Right lung (tissue), 5 donors: ENCODE measurements around the gene PREP. TPM values are rescaled to one million over a fixed set of nuclear protein-coding genes. Genes with fewer than 3 reads are reported as not detected.

ENCODE experiments used
- DNase-seq, 2 donors: peaks; one replicate each; pipeline ENCODE4 v3.0.0-alpha.2; 2013
- polyA plus RNA-seq, 5 donors: library from polyadenylated mRNA; unstranded; fragments of 120-200 nt; gene quantifications; one replicate each; pipeline versions ENCODE4 v1.2.1 to v1.2.3, GENCODE V29; 2013; ENCODE audit warnings: inconsistent platforms in 1 of 5, low replicate concordance in 1 of 5; ENCODE audit not compliant: insufficient read length in 5 of 5, insufficient read depth in 1 of 5

Gene PREP
- polyA plus RNA-seq, 5 donors = 33.2 to 39.5 (median 37.5) TPM

DNA sequence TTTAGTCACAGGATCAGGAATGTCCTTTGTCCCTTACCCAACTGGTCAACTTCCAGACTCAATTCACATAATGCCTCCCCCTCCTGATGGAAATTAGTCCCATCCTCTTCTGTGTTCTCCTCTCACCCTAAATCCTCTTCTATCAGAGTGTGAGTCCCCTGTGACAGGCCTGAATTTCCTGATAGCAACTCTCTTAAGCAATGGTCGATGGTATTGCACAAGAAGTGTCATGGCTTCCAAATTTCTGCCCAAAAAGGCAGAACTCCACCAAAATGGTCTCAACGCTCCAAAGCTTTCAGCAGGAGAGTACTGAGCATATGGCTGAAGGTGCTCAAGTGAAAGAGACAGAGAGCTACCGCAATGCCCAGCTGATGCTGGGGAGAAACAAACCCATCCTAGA lies 2.4 kb downstream of the PREP start:
- DNase-seq = no peak

DNA sequence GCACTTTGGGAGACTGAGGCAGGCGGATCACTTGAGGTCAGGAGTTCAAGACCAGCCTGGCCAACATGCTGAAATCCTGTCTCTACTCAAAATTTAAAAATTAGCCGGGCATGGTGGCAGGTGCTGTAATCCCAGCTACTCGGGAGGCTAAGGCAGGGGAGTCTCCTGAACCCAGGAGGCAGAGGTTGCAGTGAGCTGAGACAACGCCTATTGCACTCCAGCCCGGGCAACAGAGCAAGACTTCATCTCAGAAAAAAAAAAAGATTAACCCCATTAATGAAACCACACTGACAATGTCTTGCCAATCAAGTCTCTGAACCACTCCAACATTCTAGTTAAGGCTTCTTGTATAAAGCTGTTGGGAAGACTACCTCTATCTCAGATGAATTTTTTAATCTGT lies 4.0 kb downstream of the PREP start:
- no peak for DNase-seq

DNA sequence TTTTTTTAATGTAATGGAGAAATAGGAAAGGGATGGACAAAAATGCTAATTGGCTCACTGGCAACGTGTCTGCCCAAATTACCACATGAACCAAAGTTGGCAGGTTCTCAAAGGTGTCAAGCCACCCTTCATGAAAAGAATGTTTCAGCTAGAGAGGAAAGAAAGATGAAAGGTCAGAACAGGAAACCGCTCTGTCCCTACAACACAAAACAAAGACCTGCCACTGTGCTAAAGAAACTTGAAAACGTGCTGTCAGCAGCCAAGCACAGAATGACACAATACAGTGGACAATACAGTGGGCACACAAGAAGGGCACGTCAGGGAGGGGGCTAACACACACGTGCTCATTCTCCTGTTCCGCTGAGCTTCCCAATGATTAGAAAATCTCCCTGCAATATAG lies 4.9 kb downstream of the PREP start:
- DNase-seq = no peak

DNA sequence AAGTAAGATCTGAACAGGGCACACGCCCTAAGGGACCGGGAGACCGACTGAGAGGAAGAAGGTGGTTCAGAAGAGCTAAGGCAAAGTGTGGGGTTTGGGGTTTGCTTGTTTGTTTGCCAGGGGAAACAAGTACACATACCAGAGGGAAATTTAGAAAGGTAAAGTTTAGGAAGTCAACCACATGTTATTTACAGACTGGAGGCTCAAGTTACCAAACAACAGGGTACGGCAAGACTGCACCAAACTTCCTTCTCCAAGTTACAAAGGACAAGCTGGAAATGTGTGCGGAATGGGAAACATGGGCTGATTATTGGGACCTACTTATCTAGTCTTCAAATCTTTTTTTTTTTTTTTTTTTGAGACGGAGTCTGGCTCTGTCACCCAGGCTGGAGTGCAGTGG lies 11.2 kb downstream of the PREP start:
- no peak for DNase-seq

DNA sequence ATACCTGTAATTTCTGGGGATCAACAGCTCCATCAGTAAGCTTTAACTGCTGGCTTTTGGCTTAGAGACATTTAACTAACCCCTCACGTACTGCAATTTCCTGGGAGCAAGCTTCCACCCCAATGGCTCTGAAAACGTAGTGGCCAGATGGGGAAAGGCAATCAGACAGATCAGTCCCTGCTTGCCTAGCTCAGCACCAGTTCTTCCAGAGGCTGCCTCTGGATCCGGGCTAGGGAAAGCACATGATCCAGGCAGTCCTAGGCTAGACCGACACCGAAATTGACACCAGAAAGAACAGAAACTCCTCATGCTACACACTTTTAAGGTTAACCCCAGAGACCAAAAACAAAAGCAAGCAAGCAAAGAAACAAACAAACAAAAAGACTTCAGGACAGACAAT lies 13.3 kb downstream of the PREP start:
- no peak for DNase-seq

DNA sequence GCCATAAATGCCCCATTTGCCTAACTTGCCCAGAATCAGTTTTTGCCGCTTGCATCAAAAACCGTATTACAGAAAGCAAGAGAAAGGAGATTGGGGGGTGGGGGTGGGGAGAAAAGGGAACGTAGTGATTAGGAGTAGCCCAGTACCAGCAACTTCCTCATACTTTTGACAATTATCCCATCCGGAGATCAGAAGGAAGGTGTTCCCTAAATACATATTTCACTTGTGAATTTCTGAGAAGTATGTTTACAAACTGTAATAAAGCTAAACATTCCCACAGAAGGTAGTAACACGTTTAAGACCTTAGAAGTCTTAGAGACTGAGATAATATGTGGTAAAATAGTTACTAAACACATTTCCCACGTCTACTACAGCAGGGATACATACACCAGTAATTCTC lies 14.5 kb downstream of the PREP start:
- DNase-seq = no peak

DNA sequence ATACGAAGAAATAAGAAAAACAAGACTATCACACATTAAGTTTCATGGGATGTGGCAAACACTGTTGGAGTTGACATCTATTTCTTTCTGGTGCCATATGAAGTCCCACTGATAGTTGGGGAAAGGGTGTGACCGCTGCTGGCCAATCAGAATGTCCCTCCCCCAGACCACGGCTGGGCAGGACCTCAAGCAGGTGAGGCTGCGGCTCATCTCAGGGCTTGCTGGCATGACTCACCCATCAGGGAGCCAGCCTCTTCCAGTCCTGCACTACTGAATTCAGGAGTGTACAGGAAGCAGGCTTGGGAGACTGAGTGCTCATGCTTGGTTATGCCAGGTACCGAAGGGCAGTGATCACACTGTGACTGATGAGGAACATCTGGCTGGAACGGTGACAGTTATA lies 18.9 kb downstream of the PREP start:
- no peak for DNase-seq

DNA sequence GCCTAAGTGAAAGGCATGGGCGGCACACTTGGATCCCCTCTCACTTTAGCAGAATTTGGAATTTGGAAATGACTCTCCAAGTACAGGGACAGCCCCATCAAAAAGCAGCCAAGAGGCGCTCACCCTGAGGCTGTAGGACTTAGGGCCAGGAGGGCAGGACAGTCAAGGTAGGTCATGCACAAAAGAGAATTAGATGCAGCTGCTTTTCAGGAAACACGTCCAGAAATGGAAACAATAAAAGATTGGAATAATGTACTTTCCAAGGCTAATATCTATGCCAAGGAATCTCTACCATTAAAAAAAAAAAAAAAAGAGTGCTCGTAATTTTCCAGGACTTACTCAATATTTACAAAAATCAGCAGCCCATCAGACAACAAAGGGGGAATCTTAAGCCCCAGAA lies 19.9 kb downstream of the PREP start:
- DNase-seq = no peak

DNA sequence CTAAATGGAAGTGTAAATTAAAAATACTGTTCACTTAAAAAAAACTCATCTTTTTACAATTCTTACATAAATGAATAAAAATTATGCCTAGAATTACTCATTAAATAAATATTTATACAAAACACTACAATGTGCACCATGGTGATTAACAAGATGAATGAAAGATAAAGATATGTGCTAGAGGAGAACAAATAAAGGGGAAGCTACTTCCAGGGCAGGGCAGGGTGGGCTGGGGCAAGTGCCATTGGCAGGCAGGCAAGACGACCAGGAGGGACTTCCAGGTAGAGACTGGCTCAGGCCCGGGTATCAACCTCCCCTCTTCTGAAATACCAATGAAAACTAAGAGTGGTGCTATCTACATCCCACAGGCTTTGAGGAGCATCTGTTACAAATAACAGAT lies 20.4 kb downstream of the PREP start:
- DNase-seq = no peak

DNA sequence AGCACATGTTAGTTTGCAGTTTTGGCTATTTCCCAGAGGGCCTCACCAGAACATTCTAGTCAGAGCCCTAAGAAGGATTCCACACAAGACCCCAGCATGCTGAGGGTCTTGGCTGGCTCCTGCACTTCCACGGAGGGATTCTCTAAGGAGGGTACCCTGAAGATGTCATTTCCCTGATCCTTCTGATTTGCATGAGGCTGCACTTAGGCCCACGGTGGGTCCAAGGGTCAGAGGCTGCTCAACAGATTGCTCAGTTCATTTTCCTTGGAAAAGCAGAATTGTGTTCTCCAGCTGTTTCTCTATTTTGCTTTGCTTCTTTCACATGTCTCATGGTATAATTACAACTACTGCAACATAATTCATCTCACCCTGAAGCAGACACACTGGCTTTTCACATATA lies 22.2 kb downstream of the PREP start:
- no peak for DNase-seq

DNA sequence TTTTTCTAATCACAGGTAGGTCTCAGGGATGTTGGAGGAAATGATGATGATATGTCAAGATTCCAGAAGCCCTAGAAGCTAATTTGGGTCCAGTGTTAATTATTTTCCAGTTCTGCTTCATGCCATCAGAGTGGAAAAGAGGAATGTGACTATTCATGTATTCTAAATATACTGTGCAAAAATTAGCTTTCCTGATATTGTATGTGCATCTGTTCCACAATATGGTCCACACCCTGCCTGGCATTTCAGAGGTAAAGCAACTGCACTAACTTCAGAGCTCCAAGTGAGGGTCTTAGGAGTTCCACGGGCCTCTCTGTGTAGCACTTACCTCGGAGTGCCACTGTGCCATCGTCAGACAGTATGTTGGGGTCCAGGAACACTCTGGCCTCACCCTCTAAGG lies 27.1 kb downstream of the PREP start:
- no peak for DNase-seq

DNA sequence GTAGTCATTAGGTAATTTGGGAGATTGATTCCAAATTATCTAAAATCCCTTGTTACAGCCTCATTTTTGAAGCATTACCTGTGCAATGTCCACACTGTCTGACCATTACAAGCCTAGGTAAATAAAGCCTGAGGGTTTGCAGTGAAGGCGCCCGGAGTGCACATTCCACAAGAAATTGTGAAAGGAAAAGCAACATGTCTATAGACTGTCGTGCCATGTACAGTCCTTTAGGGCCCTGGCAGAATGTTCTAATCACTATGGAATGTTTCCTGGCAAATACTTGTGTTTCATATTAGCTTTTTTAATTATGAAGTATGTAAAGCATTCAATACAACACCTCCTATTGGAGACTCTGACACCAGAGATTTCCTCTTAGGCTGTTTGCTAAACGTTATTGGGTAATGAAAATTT lies 28.9 kb downstream of the PREP start:
- peak; percentile 18 to 19 for DNase-seq

DNA sequence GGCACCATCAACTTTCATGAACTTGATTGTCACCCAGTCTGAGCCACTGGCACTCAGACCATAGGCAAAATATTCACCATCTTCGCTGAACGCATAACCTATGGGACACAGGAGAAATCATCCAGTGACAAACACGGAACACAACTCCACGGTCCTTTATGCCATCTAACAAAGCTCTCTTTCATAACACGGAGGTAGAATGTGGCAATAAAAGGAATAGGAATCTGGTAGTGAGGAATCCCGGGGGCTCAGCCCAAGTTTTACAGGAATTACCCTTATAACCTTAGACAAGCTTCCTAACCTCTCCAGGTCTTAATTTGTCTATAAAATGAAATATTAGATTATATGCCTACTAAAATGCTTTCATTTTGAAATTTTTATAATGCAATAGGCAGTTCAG lies 29.4 kb downstream of the PREP start:
- no peak for DNase-seq

DNA sequence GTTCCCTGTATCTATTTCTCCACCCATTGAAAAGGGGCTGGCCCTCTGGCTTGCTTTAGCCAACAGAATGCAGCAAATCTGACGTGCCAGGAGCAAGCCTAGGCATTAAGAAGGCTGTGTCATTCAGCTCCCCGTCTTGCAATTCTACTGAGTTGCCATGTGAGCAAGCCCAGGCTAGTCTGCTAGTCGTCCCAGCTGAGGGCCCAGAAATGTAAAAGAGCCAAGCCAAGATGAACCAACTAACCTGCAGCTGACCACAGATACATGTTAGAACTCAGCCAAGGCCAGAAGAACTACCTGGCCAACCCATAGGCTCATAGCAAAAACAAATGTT lies 30.1 kb downstream of the PREP start:
- no peak for DNase-seq

DNA sequence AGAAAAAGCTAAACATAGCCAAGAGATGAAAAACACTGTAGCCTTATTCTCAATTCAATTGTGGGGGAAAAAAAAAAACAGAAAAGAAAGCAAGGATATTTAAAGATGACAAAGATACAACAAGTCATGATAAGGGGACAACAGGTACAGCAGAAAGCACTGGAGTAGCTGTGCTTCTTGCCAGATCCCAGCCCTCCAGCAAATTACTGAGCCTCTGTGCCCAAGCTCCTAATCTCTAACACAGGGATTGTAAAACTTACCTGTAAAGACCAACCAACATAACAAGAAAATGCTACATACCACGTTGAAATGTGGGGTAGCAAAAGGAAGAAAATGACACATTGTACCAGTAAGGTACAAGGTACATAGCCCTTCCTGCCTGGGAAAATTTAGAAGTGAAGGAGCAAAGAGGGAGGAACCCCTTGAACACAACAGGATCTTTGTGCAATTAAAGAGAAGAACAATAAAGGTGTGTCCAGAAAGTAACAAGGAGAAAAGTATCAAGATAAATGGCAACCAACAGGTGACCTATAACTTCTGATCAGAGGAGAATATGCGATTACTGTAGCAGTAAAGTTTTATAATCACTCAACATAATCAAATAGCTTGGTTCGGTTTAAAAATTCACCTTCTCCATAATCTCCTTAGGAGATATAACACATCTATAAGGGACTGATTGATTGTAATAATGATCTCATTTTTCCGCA lies 30.6 kb downstream of the PREP start:
- DNase-seq = no peak

DNA sequence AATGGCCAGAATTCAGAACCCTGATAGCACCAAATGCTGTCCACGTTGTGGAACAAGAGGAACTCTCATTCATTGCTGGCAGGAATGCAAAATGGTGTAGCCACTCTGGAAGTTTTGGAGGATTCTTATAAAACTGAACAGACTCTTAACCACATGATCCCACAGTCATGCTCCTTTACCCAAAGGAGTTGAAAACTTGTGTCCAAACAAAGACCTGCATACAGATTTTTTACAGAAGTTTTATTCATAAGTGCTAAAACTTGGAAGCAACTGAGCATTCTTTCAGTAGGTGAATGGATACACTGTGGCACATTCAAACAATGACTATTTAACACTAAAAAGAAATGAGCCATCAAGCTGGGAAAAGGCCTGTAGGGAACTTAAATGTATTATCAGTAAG lies 32.5 kb downstream of the PREP start:
- no peak for DNase-seq

DNA sequence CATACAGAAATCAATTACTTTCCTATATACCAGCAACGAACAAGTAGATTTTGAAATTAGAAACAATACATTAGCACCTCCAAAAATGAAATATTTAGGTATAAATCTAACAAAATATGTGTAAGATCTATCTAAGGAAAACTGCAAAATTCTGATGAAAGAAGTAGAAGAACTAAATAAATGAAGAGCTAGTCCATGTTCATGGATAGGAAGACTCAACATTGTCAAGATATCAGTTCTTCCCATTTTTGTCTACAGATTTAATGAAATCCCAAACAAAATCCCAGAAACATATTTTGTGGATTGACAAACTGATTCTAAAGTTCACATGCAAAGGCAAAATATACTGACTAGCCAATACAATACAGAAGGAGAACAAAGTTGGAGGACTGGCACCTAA lies 33.7 kb downstream of the PREP start:
- DNase-seq = no peak

DNA sequence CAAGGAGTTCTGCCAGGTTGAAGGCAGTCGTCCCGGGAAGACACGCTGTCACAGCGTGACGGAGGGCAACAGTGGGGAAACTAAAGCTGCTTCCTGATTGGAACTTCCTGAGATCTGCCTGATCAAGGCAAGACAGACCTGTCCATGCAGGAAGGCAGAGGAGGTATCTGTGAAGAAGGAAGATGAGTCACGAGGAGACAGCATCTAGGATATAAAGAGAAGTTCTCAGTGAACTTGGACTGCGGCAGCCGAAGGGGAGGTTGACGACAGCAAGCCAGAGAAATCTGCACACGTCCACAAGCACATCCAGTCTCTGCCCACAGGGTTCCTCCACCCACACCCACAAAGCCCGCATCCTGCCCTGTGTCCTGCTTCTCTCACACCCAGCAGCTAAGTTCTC lies 38.6 kb downstream of the PREP start:
- DNase-seq = no peak

DNA sequence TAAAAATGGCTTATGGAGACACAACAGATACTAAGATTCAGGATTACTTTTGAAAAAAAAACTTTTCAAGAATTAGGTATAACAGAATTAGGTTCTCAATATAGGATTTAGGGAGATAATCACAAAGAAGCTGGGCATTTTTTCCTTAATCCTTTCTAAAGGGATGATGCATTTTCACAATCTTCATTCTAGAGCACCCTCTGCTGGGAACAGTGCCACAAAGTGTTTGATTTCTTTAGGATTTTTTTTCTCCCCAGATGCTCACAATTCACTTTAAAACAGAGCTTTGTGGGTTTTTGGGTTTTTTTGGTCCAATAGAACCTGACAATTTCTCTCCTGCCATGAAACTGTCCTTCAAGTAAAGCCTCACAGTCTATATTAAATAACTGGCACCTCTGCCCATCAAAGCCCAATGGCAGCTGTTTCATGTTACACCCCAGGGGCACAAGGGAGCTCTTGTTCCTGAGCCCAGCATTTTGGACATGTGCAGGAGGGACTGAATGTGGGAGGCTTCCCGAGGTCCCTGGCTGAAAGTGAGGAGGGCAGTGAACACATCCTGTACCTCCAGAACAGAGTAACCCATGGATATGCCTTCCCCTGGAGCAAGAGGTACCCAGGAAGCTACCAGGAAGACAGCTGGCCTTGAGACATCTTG lies 39.7 kb downstream of the PREP start:
- DNase-seq = no peak

DNA sequence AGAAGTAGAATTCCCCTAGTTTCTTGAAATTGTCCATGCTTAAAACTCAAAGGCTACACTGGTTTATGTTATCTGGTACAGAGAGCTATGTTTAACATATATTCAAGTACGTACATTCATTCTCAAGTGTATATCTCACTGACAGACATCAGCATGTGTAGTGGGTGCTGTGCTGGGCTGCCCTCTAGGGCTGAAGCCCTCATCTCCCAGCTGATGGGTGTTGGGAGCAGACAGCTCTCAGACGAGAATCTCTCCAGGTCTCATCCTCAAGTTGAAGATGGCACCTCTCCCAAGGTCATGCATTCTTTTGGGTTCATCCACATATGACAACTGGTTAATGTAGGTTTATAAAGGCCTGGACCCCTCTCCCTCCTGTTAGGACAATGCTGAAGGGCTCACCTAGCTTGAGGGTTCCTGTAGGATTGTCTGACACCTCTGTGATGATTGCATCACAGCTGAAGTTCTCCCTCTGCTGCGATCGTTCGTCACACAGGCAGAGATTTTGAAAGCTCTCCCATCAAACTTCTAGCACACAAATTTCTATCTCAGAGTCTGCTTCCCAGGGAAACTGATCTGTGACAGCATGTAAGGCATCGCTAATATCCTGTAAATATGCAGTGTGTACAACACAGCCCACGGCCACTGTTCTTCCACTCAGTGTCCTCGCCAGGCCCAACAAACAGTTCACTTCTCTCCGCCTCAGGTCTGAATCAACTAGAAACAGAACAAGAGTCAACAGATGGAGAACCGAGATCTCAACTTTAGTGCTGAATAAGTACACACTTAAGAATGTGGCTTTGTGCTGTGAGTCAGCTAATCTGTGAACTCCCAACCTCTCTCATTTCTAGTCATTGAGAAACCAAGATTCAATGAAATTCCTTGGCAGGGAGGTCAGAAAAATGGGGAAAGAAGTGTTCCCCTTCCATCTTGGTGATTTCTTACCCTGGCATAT lies 43.2 kb downstream of the PREP start:
- DNase-seq = peak in 1 of 2 donors; percentile 11

DNA sequence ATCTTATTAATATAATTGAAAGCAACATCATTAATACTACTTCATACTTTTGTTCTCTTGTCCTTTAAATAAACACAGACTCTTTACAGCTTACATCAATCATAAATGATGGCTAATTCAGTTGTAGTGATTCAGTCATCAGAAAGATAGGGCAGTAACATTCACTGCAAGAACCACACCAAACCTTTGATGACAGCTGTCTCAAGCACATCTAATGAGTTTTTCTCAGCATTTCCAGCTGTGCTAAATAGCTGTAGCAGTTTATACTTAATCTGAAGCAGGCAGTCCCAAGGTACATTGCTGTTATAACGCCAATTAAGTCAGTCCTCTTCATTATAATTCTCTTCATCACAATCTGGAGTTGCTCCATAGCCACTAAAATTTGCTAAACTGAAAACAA lies 45.7 kb downstream of the PREP start:
- DNase-seq = no peak

DNA sequence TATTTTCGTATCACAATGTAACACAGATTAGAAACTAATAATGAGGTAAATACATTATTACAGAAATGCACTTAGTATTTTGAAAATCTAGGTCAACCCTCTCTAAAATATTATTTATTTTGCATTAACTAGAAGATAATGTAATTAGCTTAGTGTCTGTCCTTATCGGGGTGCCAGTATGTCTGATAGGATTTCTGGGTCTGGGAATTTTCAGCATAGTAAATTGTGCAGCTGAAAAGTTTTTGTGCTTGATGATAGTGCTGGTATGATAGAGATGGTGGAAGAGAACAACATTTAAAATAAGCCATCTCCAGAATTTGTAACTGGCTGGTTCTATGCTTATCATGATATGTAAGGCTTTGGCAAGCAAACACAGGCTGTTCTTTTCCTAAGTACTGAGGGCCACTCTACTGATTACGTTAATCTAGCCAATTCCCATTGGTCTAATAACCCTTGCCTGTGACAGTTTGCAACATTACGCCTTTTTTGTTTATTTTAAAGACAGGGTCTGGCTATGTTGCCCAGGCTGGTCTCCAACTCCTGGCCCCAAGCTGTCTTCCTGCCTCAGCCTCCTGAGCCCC lies 50.8 kb downstream of the PREP start:
- DNase-seq = no peak

DNA sequence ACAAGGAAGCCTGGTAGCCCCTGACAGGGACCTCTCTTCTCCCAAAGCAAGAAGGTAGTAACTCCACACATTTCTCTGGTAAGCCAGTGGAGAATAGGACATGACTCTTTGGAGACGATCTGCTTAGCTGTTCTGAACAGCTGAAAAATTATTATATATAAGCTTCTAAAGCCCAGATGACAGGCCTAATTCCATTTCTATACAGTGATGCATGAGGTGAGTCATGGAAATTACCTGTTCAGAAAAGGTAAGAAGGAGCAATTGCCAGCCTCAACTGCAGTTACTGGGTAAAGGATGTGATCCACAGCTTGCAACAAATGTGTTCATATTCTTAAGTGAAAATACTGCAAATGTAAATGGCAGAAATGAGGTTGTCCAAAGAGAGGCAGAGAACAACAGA lies 54.0 kb downstream of the PREP start:
- no peak for DNase-seq
